Smooth muscle cell (in vitro differentiated cells): Measurements from ENCODE around the gene B9D2. TPM values are rescaled to one million over a fixed set of nuclear protein-coding genes. Genes with fewer than 3 reads are reported as not detected.

Experiments used
- DNase-seq: peaks from one replicate; lab custom pipeline; 2025; ENCODE audit not compliant: unreplicated experiment; lab: John Stamatoyannopoulos, UW
- H2AFZ ChIP-seq: fragments of 200-600 bp; sonication (generic); 2 replicates; pipeline ENCODE4 v1.6.0; 2016; ENCODE audit warnings: antibody characterized with exemption, low read depth, mild to moderate bottlenecking
- H3F3A ChIP-seq: fragments of 200-600 bp; sonication (generic); 2 replicates; pipeline ENCODE4 v1.6.0; 2017; ENCODE audit warnings: antibody characterized with exemption, low read depth
- H3K27ac ChIP-seq: fragments of 200-600 bp; sonication (generic); 2 replicates; pipeline ENCODE4 v1.5.1; 2016; ENCODE audit warnings: low read depth, mild to moderate bottlenecking
- H3K27me3 ChIP-seq: fragments of 200-600 bp; sonication (generic); 2 replicates; pipeline ENCODE4 v1.6.1; 2016; ENCODE audit warnings: low read depth, mild to moderate bottlenecking
- H3K36me3 ChIP-seq: fragments of 200-600 bp; sonication (generic); 2 replicates; pipeline ENCODE4 v1.5.1; 2016; ENCODE audit warnings: low read depth
- H3K4me1 ChIP-seq: fragments of 200-600 bp; sonication (generic); 2 replicates; pipeline ENCODE4 v1.5.1; 2016; ENCODE audit warnings: low read depth
- H3K4me2 ChIP-seq: fragments of 200-600 bp; sonication (generic); 2 replicates; pipeline ENCODE4 v1.6.0; 2016; ENCODE audit warnings: mild to moderate bottlenecking
- H3K4me3 ChIP-seq: fragments of 200-600 bp; sonication (generic); 2 replicates; pipeline ENCODE4 v1.5.1; 2016; ENCODE audit warnings: mild to moderate bottlenecking
- H3K79me2 ChIP-seq: fragments of 200-600 bp; sonication (generic); 2 replicates; pipeline ENCODE4 v1.6.0; 2016; ENCODE audit warnings: low read depth, mild to moderate bottlenecking
- H3K9ac ChIP-seq: fragments of 200-600 bp; sonication (generic); 2 replicates; pipeline ENCODE4 v1.6.0; 2016; ENCODE audit warnings: low read depth
- H3K9me3 ChIP-seq: fragments of 200-600 bp; sonication (generic); replicated peaks from 2 replicates; pipeline ENCODE4 v1.5.1; 2016; ENCODE audit warnings: low read depth
- H4K20me1 ChIP-seq: fragments of 200-600 bp; sonication (generic); 2 replicates; pipeline ENCODE4 v1.6.0; 2016; ENCODE audit warnings: low read depth
- CTCF ChIP-seq: fragments of 200-600 bp; sonication (generic); IDR thresholded peaks from 2 replicates; pipeline ENCODE4 v1.5.1; 2017; ENCODE audit warnings: borderline replicate concordance, mild to moderate bottlenecking, antibody characterized with exemption; ENCODE audit not compliant: insufficient read depth, poor library complexity, severe bottlenecking
- WGBS: methylation state at CpG from one replicate; pipeline ENCODE4 v1.1.7; 2016; ENCODE audit warnings: low lambda C conversion rate; 5-methylcytosine and 5-hydroxymethylcytosine counted together
- polyA plus RNA-seq: library from polyadenylated mRNA; unstranded; fragments of >200 nt; fragmentation: Nextera tagmentation; extraction: Ambion mirVana; gene quantifications from 2 replicates; pipeline ENCODE4 v1.2.1, GENCODE V29; 2016
- total RNA-seq: library from RNA; depleted of rRNA; stranded (reverse); fragments of >200 nt; gene quantifications from 2 replicates; pipeline ENCODE4 v1.2.3, GENCODE V29; 2014

B9D2 gene
- total and polyA plus RNA-seq, 2 experiments from 2014 or later: 1.6 to 12.2 TPM

GRCh38 chr19:41332468-41332867 lies 31.5 kb downstream of the B9D2 start:
- no peak for DNase-seq
- H3K4me2 ChIP-seq: no peak overlapping the region
- H3K27ac ChIP-seq: no peak overlapping the region
- no peaks in the 10 kb centered on the region for H3K9me3 ChIP-seq
- H3F3A ChIP-seq: peaks cover 34% of the 10 kb centered on the region
- H3K27me3 ChIP-seq: no peaks in the 10 kb centered on the region
- H3K36me3 ChIP-seq: peaks cover 4% of the 10 kb centered on the region
- H3K9ac ChIP-seq: no peak overlapping the region
- peaks cover 52% of the 10 kb centered on the region for H4K20me1 ChIP-seq
- no peak for TF ChIP-seq CTCF
- no peak overlapping the region for H2AFZ ChIP-seq
- WGBS: 84% methylated on average over 5 of the region's 5 CpGs
- H3K4me1 ChIP-seq: peaks cover 4% of the 10 kb centered on the region
- peaks cover 51% of the 10 kb centered on the region for H3K79me2 ChIP-seq
- no peak overlapping the region for H3K4me3 ChIP-seq

- Histone ChIP-seq H3F3A (peaks cover 39% of the 10 kb centered on the region), H3K27ac (no peak overlapping the region), H3K4me1 (peaks cover 8% of the 10 kb centered on the region), H3K79me2 (peaks cover 46% of the 10 kb centered on the region), H3K9ac (no peak overlapping the region), H4K20me1 (peaks cover 47% of the 10 kb centered on the region), H3K9me3 (no peaks in the 10 kb centered on the region), H3K36me3 (peaks cover 4% of the 10 kb centered on the region), H2AFZ (no peak overlapping the region), H3K4me2 (no peak overlapping the region), H3K27me3 (no peaks in the 10 kb centered on the region), H3K4me3 (no peak overlapping the region)
- TF ChIP-seq CTCF: no peak
- 92% methylated on average over 16 of the region's 16 CpGs for WGBS
- DNase-seq: no peak
Observed at GRCh38 chr19:41332000-41332399, 31.9 kb downstream of the B9D2 start.

DNA sequence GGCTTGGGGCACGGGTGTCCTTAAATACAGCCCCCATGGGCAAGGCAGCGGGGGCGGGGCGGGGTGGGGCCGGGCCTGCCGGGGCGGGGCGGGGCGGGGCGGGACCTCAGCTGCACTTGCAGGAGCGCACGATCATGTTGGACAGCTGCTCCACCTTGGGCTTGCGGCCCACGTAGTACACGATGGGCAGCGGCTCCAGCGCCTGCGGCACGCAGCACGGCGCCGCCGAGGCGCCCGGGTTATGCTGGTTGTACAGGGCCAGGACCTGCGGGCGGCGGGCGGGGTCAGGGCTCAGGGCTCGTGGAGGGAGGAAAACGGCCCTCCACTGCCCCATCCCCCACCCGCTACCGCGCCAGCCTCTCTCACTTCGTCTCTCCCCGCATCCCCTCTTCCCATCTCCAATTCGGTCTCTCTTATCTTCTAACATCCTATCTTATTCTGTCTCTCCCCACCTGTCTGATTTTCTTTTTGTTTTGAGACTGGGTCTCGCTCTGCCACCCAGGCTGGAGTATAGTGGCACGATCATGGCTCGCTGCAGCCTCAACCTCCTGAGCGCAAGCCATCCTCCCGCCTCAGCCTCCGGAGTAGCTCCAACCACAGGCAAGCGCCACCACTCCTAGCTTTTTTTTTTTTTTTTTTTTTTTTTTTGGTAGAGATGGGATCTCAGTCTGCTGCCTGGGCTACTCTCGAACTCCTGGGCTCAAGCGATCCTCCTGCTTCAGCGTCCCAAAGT lies 32.8 kb downstream of the B9D2 start:
- Histone ChIP-seq H3K9me3 (no peaks in the 10 kb centered on the region), H3K9ac (no peak overlapping the region), H3K27ac (no peak overlapping the region), H3F3A (peaks cover 47% of the 10 kb centered on the region), H3K4me1 (peaks cover 16% of the 10 kb centered on the region), H2AFZ (no peak overlapping the region), H3K4me3 (no peak overlapping the region), H3K27me3 (no peaks in the 10 kb centered on the region), H3K79me2 (peaks cover 38% of the 10 kb centered on the region), H3K36me3 (no peaks in the 10 kb centered on the region), H3K4me2 (no peak overlapping the region), H4K20me1 (peaks cover 38% of the 10 kb centered on the region)
- DNase-seq: no peak
- WGBS: 93% methylated on average over 18 of the region's 47 CpGs
- TF ChIP-seq CTCF: no peak

DNA sequence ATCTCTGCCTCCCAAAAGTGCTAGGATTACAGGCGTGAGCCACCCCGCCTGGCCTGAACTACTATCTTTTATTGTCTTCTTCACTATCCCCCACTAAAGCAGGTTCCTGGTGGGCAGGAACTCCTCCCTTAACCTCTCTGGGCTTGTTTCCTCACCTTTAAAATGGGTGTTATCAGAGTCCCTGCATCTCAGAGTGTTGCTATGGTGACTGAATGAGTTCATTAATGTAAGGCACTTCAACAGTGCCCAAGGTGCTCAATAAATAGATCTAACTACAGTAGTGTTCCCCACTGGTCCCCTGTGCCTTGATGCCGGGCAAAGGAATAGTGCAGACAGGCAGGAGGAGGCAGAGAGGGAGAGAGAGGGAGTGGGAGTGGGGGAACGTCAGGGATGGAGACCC lies 33.5 kb downstream of the B9D2 start:
- no peak for DNase-seq
- peaks cover 32% of the 10 kb centered on the region for H3K79me2 ChIP-seq
- peak overlapping the region; percentile 12 for H3K27ac ChIP-seq
- no peak overlapping the region for H3K4me2 ChIP-seq
- peaks cover 22% of the 10 kb centered on the region for H3K4me1 ChIP-seq
- no peaks in the 10 kb centered on the region for H3K36me3 ChIP-seq
- 100% methylated on average over 4 of the region's 4 CpGs for WGBS
- no peak overlapping the region for H2AFZ ChIP-seq
- H3F3A ChIP-seq: peaks cover 47% of the 10 kb centered on the region
- H3K4me3 ChIP-seq: no peak overlapping the region
- no peak overlapping the region for H3K9ac ChIP-seq
- H3K27me3 ChIP-seq: no peaks in the 10 kb centered on the region
- H3K9me3 ChIP-seq: no peaks in the 10 kb centered on the region
- TF ChIP-seq CTCF: no peak
- peaks cover 32% of the 10 kb centered on the region for H4K20me1 ChIP-seq
